Hepatocyte (in vitro differentiated cells): Measurements from ENCODE around the gene DNER. TPM values are rescaled to one million over a fixed set of nuclear protein-coding genes. Genes with fewer than 3 reads are reported as not detected.

Experiments
- DNase-seq: peaks from one replicate; pipeline ENCODE4 v3.0.0-alpha.2; 2016; ENCODE audit warnings: low spot score
- H2AFZ ChIP-seq: fragments of 200-600 bp; sonication (generic); 2 replicates; pipeline ENCODE4 v1.6.0; 2016; ENCODE audit warnings: antibody characterized with exemption, mild to moderate bottlenecking
- H3K27ac ChIP-seq: fragments of 200-600 bp; sonication (generic); 2 replicates; pipeline ENCODE4 v1.5.1; 2016; ENCODE audit warnings: mild to moderate bottlenecking
- H3K27me3 ChIP-seq: fragments of 200-600 bp; sonication (generic); 2 replicates; pipeline ENCODE4 v1.6.1; 2016
- H3K36me3 ChIP-seq: fragments of 200-600 bp; sonication (generic); replicated peaks from 2 replicates; pipeline ENCODE4 v1.5.1; 2016; ENCODE audit warnings: low read depth; ENCODE audit not compliant: insufficient read depth
- H3K4me1 ChIP-seq: fragments of 200-600 bp; sonication (generic); 2 replicates; pipeline ENCODE4 v1.5.1; 2016; ENCODE audit warnings: mild to moderate bottlenecking, moderate library complexity; ENCODE audit not compliant: insufficient read depth
- H3K4me2 ChIP-seq: fragments of 200-600 bp; sonication (generic); 2 replicates; pipeline ENCODE4 v1.6.0; 2016
- H3K4me3 ChIP-seq: fragments of 200-600 bp; sonication (generic); 2 replicates; pipeline ENCODE4 v1.5.1; 2016; ENCODE audit warnings: mild to moderate bottlenecking
- H3K79me2 ChIP-seq: fragments of 200-600 bp; sonication (generic); 2 replicates; pipeline ENCODE4 v1.6.0; 2017; ENCODE audit warnings: mild to moderate bottlenecking
- H3K9me2 ChIP-seq: fragments of 200-600 bp; sonication (generic); replicated peaks from 2 replicates; pipeline ENCODE4 v1.6.0; 2017; ENCODE audit warnings: mild to moderate bottlenecking; ENCODE audit not compliant: insufficient read depth
- H3K9me3 ChIP-seq: fragments of 200-600 bp; sonication (generic); 2 replicates; pipeline ENCODE4 v1.5.1; 2016; ENCODE audit warnings: low read depth, mild to moderate bottlenecking
- H4K20me1 ChIP-seq: fragments of 200-600 bp; sonication (generic); 2 replicates; pipeline ENCODE4 v1.6.0; 2016; ENCODE audit warnings: mild to moderate bottlenecking; ENCODE audit not compliant: insufficient read depth, poor library complexity, severe bottlenecking
- EZH2 ChIP-seq: fragments of 200-600 bp; sonication (generic); IDR thresholded peaks from 2 replicates; pipeline ENCODE4 v1.6.1; 2016; ENCODE audit warnings: antibody characterized with exemption, mild to moderate bottlenecking, borderline replicate concordance
- EZH2phosphoT487 ChIP-seq: fragments of 200-600 bp; sonication (generic); IDR thresholded peaks from one replicate; pipeline ENCODE4 v1.6.1; 2018; ENCODE audit warnings: antibody characterized with exemption, mild to moderate bottlenecking, low read depth, moderate library complexity; ENCODE audit not compliant: unreplicated experiment, severe bottlenecking
- WGBS: methylation state at CpG from one replicate; pipeline ENCODE4 v1.1.6; 2016; ENCODE audit warnings: low lambda C conversion rate; ENCODE audit errors: missing lambda C conversion rate; 5-methylcytosine and 5-hydroxymethylcytosine counted together
- polyA plus RNA-seq: library from polyadenylated mRNA; unstranded; fragments of >200 nt; fragmentation: Nextera tagmentation; extraction: Ambion mirVana; gene quantifications from 2 replicates; pipeline ENCODE4 v1.2.1, GENCODE V29; 2016
- total RNA-seq: library from RNA; depleted of rRNA; stranded (reverse); fragments of >200 nt; gene quantifications from 2 replicates; pipeline ENCODE4 v1.2.3, GENCODE V29; 2014
- TF ChIP-seq, protein P1 (sequence below): fragments of 200-600 bp; sonication (generic); IDR thresholded peaks from 2 replicates; pipeline ENCODE4 v1.5.1; 2016; ENCODE audit warnings: antibody characterized with exemption, mild to moderate bottlenecking; ENCODE audit not compliant: poor library complexity

The DNER gene
- total and polyA plus RNA-seq, 2 experiments from 2014 or later, result 0.37 TPM; not detected in 1

DNA sequence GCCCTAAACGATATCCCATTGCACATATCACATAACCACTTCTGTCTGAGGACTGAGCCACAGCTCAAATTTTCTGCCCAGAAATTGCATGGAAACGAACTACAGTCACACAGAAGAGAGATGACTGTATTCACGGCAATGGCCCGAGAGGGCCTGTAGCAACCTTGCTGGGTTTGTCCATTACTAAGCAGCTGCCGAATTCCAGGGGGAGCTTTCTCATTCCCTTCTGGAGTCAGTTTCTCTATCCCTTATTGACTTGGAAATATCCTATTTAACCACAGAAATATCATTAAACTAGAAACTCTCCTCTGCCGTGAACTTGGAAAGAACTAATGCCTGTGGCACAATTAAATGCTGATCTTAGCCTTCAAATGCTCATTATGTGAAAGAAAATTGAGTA is 183.9 kb downstream of the DNER start:
- Histone ChIP-seq H3K36me3 (no peaks in the 10 kb centered on the region), H4K20me1 (no peaks in the 10 kb centered on the region), H3K4me1 (no peaks in the 10 kb centered on the region), H3K4me3 (no peak overlapping the region), H3K79me2 (no peaks in the 10 kb centered on the region), H3K9me3 (no peaks in the 10 kb centered on the region), H2AFZ (no peak overlapping the region), H3K9me2 (no peaks in the 10 kb centered on the region), H3K27me3 (no peaks in the 10 kb centered on the region), H3K4me2 (no peak overlapping the region), H3K27ac (no peak overlapping the region)
- no peak for TF ChIP-seq EZH2phosphoT487
- DNase-seq, result no peak
- 92% methylated on average over 6 of the region's 6 CpGs for WGBS

DNA sequence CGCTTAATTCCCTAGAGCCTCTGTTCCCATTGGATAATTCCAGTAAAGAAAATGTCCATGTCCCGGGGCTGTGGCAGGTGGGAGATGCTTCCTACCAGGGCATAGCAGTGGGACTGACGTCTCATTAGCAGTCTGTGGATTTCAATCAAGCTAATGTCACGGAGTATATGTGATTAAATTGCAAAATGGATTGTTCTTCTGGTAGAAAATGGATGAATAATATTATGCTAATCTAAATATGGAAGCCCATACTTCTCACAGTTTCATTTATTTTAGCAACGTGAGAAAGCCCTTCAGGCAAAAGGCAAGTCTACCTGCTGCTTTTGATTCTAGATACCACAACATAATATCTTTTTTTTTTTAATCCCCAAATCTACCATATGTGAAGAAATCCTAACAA is 185.5 kb downstream of the DNER start:
- Histone ChIP-seq H4K20me1 (no peaks in the 10 kb centered on the region), H3K4me2 (no peak overlapping the region), H3K27me3 (no peaks in the 10 kb centered on the region), H3K4me3 (no peak overlapping the region), H3K4me1 (no peaks in the 10 kb centered on the region), H3K9me2 (no peaks in the 10 kb centered on the region), H3K79me2 (no peaks in the 10 kb centered on the region), H2AFZ (no peak overlapping the region), H3K9me3 (no peaks in the 10 kb centered on the region), H3K27ac (no peak overlapping the region), H3K36me3 (no peaks in the 10 kb centered on the region)
- WGBS, result 88% methylated on average over 5 of the region's 5 CpGs
- TF ChIP-seq EZH2phosphoT487 (no peak), EZH2 (no peak)
- TF ChIP-seq, protein P1, sequence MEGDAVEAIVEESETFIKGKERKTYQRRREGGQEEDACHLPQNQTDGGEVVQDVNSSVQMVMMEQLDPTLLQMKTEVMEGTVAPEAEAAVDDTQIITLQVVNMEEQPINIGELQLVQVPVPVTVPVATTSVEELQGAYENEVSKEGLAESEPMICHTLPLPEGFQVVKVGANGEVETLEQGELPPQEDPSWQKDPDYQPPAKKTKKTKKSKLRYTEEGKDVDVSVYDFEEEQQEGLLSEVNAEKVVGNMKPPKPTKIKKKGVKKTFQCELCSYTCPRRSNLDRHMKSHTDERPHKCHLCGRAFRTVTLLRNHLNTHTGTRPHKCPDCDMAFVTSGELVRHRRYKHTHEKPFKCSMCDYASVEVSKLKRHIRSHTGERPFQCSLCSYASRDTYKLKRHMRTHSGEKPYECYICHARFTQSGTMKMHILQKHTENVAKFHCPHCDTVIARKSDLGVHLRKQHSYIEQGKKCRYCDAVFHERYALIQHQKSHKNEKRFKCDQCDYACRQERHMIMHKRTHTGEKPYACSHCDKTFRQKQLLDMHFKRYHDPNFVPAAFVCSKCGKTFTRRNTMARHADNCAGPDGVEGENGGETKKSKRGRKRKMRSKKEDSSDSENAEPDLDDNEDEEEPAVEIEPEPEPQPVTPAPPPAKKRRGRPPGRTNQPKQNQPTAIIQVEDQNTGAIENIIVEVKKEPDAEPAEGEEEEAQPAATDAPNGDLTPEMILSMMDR, result no peak
- DNase-seq, result no peak

DNA sequence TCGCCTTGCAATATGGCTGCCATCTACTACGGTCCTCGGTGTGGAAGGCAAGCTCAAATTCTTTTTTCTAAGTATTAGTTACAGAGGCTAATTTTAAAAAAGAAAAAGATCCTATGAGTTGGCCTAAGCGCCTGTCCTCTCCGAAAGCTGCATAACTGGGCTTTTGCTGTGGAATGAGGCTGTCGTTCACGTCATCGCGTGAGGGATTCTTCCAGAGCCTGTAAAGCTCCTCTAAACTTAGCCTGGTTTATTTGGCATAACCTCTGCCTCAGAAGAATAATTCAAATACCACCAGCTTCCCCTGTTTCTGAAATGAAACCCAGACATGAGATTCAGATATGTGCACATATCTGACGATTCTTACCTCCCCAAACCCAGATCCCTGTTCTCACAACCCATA is 187.4 kb downstream of the DNER start:
- Histone ChIP-seq H3K4me2 (no peak overlapping the region), H3K4me1 (no peaks in the 10 kb centered on the region), H3K27ac (no peak overlapping the region), H2AFZ (no peak overlapping the region), H3K4me3 (no peak overlapping the region), H3K36me3 (no peaks in the 10 kb centered on the region), H3K27me3 (no peaks in the 10 kb centered on the region), H3K9me3 (no peaks in the 10 kb centered on the region), H4K20me1 (no peaks in the 10 kb centered on the region), H3K9me2 (no peaks in the 10 kb centered on the region), H3K79me2 (no peaks in the 10 kb centered on the region)
- WGBS, result 93% methylated on average over 10 of the region's 10 CpGs
- no peak for TF ChIP-seq EZH2phosphoT487
- TF ChIP-seq, protein P1, result no peak
- TF ChIP-seq EZH2, result no peak
- no peak for DNase-seq

DNA sequence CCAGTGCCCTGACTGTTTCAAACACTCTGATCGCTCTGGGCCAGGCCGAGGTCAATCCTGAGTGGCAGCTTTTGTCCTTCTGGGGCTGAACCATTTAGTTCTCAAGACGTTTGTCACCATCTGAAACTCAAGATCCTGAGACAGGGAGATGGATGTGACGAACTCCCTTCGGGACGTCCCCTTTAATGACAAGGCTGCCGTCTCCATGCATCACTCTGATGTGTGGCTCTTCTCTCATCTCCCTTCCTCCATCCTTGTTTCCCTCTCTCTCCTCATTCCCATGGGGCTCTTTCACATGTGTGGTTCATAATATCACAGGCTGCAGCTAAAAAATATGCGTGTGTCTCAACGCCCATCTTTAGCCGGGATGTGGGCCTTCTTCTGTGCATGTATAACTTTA is 189.6 kb downstream of the DNER start:
- Histone ChIP-seq H3K4me1 (no peaks in the 10 kb centered on the region), H2AFZ (no peak overlapping the region), H3K4me3 (no peak overlapping the region), H3K27ac (no peak overlapping the region), H3K27me3 (no peaks in the 10 kb centered on the region), H3K4me2 (no peak overlapping the region), H3K9me3 (no peaks in the 10 kb centered on the region), H3K36me3 (no peaks in the 10 kb centered on the region), H3K79me2 (no peaks in the 10 kb centered on the region), H3K9me2 (no peaks in the 10 kb centered on the region), H4K20me1 (no peaks in the 10 kb centered on the region)
- no peak for DNase-seq
- no peak for TF ChIP-seq EZH2
- TF ChIP-seq, protein P1, result no peak
- no peak for TF ChIP-seq EZH2phosphoT487
- 91% methylated on average over 10 of the region's 10 CpGs for WGBS
